Spleen (tissue), 11 donors: ENCODE data around the gene MIPEP. TPM values are rescaled to one million over a fixed set of nuclear protein-coding genes. Genes with fewer than 3 reads are reported as not detected.

Experiments used
- DNase-seq: peaks from one replicate; pipeline ENCODE4 v3.0.0-alpha.2; 2020
- H3K27ac ChIP-seq, 8 donors: fragments of 200-600 bp; sonication (generic) in 7 of 8; 1 replicate in 4 of 8; 2 replicates in 4 of 8; pipeline versions ENCODE4 v1.5.0 to v1.8.0; 2016 to 2021; ENCODE audit warnings: inconsistent platforms in 4 of 8, mild to moderate bottlenecking in 4 of 8, moderate library complexity in 1 of 8
- H3K27me3 ChIP-seq, 7 donors: fragments of 200-600 bp; sonication (generic) in 6 of 7; replicated peaks in 1 of 7; 1 replicate in 4 of 7; 2 replicates in 3 of 7; pipeline versions ENCODE4 v1.5.0 to v1.8.0; 2016 to 2021; ENCODE audit warnings: inconsistent platforms in 3 of 7, mild to moderate bottlenecking in 1 of 7
- H3K36me3 ChIP-seq, 6 donors: fragments of 200-600 bp; sonication (generic) in 5 of 6; 1 replicate in 4 of 6; 2 replicates in 2 of 6; pipeline versions ENCODE4 v1.5.0 to v1.8.0; 2016 to 2021; ENCODE audit warnings: inconsistent platforms in 2 of 6
- H3K4me1 ChIP-seq, 6 donors: fragments of 200-600 bp; sonication (generic) in 5 of 6; 1 replicate in 3 of 6; 2 replicates in 3 of 6; pipeline versions ENCODE4 v1.5.0 to v1.8.0; 2016 to 2021; ENCODE audit warnings: inconsistent platforms in 3 of 6
- H3K4me3 ChIP-seq, 8 donors: fragments of 200-600 bp; sonication (generic) in 7 of 8; 1 replicate in 4 of 8; 2 replicates in 4 of 8; pipeline versions ENCODE4 v1.5.0 to v1.8.0; 2016 to 2021; ENCODE audit warnings: inconsistent platforms in 4 of 8, mild to moderate bottlenecking in 4 of 8, moderate library complexity in 2 of 8
- H3K9me3 ChIP-seq, 8 donors: fragments of 200-600 bp; sonication (generic) in 7 of 8; 1 replicate in 4 of 8; 2 replicates in 4 of 8; pipeline versions ENCODE4 v1.5.0 to v1.8.0; 2016 to 2021; ENCODE audit warnings: inconsistent platforms in 4 of 8
- POLR2A ChIP-seq, 3 donors: fragments of 450-650 bp; IDR thresholded peaks; one replicate each; pipeline ENCODE4 v1.5.1; 2017; ENCODE audit warnings: antibody characterized with exemption in 3 of 3, mild to moderate bottlenecking in 1 of 3
- POLR2AphosphoS5 ChIP-seq, 3 donors: sonication (generic); formaldehyde crosslinking; IDR thresholded peaks; one replicate each; pipeline ENCODE4 v1.5.1; 2017; ENCODE audit warnings: antibody characterized with exemption in 3 of 3
- WGBS, 5 donors: extraction: QIAGEN DNeasy Blood & Tissue Kit in 3 of 5; methylation state at CpG; one replicate each; pipeline versions ENCODE4 v1.1.5 to v1.1.7; 2013 to 2018; 5-methylcytosine and 5-hydroxymethylcytosine counted together
- intact Hi-C: fragments of 100-400 bp; cut with DNase I; formaldehyde crosslinking; loops from one replicate; pipeline ENCODE4 v1.15.0; 2023; ENCODE audit warnings: low total_unique reads
- polyA plus RNA-seq, 3 donors: library from polyadenylated mRNA; stranded (reverse); fragments of 200-250 nt; gene quantifications; one replicate each; pipeline ENCODE4 v1.2.1, GENCODE V29; 2013
- total RNA-seq, 7 donors: library from RNA; depleted of rRNA in 3 of 7; stranded (reverse); fragments of >200 nt in 3 of 7; fragmentation: NEBNext Ultra II Directional in 4 of 7; extraction: Animal tissue kit (Norgen Biotek cat#: 25700) in 4 of 7; gene quantifications; one replicate each; pipeline versions ENCODE4 v1.1.0 to v1.2.1, GENCODE V29; 2016 to 2021
- TF ChIP-seq, protein P1 (sequence below), 11 experiments: fragments of 200-600 bp in 7 of 11; fragments of 450-650 bp in 4 of 11; sonication (generic) in 4 of 11; IDR thresholded peaks in 8 of 11; conservative IDR thresholded peaks in 3 of 11; 1 replicate in 7 of 11; 2 replicates in 4 of 11; pipeline versions ENCODE4 v1.4.0 to v1.8.0; 2016 to 2021; ENCODE audit warnings: antibody characterized with exemption in 11 of 11, inconsistent platforms in 4 of 11, mild to moderate bottlenecking in 1 of 11
- donor health status: healthy with polysubstance abuse.
- donor health status: DM: no; HTN: no; CAD: no; lungs with moderate emphysema.
- donor health status: DM: no; HTN: no; CAD: no.
- donor health status: Bipolar disorder and iron deficiency.
- donor health status: healthy.
- donor health status: DM: no; HTN: no; CAD: no.
- donor health status: DM: yes; HTN: yes; CAD: no.

Gene MIPEP
- total and polyA plus RNA-seq, 10 donors: 7.2 to 16.3 (median 10.8) TPM

DNA sequence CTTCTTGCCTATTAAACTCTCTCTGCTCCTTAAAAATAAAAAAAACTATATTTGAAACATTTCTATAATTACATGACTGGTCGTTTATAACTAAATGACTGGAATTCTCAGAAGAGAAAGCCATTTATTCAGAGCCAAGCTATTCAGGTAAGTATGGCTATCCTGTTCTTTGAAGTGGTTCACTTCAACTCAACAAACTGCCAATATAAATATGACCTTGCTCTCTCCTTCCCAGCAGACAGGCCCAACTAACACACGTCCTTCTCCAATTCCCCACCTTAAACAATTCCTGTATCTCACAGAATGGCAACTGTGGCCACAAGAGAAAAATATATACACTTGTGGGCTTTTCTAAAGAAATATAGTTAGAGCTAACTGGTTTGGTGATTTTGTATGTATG, 153.9 kb downstream of the MIPEP start:
- no peak overlapping the region for H3K27ac ChIP-seq

DNA sequence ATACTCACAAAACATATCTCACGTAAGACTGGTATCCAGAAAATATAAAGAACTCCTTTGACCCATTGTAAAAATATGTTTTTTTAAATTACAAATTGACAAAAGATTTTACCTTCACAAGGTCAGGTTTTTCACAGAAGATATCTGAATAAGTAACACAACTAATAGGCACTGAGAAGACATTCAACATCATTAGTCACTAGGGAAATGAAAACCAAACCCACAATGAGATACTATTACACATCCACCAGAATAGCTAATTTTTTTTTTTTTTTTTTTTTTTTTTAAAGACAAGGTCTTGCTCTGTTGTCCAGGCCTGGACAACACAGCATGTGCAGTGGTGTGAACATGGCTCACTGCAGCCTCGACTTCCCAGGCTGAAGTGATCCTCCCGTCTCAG, 157.5 kb downstream of the MIPEP start:
- Histone ChIP-seq H3K27me3 (no peaks in the 10 kb centered on the region), H3K4me1 (no peaks in the 10 kb centered on the region), H3K36me3 (peaks cover 0 to 32% (median 9%) of the 10 kb centered on the region in 6 donors), H3K9me3 (no peaks in the 10 kb centered on the region), H3K4me3 (no peak overlapping the region), H3K27ac (no peak overlapping the region)
- WGBS, 5 donors: 91 to 100% (median 96%) methylated on average over 2 to 3 of the region's 3 CpGs
- TF ChIP-seq, protein P1, sequence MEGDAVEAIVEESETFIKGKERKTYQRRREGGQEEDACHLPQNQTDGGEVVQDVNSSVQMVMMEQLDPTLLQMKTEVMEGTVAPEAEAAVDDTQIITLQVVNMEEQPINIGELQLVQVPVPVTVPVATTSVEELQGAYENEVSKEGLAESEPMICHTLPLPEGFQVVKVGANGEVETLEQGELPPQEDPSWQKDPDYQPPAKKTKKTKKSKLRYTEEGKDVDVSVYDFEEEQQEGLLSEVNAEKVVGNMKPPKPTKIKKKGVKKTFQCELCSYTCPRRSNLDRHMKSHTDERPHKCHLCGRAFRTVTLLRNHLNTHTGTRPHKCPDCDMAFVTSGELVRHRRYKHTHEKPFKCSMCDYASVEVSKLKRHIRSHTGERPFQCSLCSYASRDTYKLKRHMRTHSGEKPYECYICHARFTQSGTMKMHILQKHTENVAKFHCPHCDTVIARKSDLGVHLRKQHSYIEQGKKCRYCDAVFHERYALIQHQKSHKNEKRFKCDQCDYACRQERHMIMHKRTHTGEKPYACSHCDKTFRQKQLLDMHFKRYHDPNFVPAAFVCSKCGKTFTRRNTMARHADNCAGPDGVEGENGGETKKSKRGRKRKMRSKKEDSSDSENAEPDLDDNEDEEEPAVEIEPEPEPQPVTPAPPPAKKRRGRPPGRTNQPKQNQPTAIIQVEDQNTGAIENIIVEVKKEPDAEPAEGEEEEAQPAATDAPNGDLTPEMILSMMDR (IDR thresholded peaks at IDR 0.05 in 8 of 11, conservative IDR thresholded peaks at IDR 0.05 in 3 of 11): no peak
- no peak for TF ChIP-seq POLR2AphosphoS5 (IDR thresholded peaks at IDR 0.05)
- intact Hi-C loops: no loop called here
- DNase-seq: no peak

More for the DNA sequence above, 153.9 kb downstream of the MIPEP start:
- no peak for DNase-seq
- Histone ChIP-seq H3K4me3 (no peak overlapping the region), H3K27me3 (no peaks in the 10 kb centered on the region), H3K36me3 (peaks cover 0 to 12% (median 0%) of the 10 kb centered on the region in 6 donors), H3K9me3 (no peaks in the 10 kb centered on the region), H3K4me1 (no peaks in the 10 kb centered on the region)
- intact Hi-C loops: no loop called here
- TF ChIP-seq, protein P1 (IDR thresholded peaks at IDR 0.05 in 8 of 11, conservative IDR thresholded peaks at IDR 0.05 in 3 of 11): no peak
- TF ChIP-seq POLR2AphosphoS5 (IDR thresholded peaks at IDR 0.05) (no peak), POLR2A (IDR thresholded peaks at IDR 0.05) (no peak)
- WGBS, 5 donors: 63 to 76% (median 65%) methylated on average over 2 of the region's 2 CpGs

DNA sequence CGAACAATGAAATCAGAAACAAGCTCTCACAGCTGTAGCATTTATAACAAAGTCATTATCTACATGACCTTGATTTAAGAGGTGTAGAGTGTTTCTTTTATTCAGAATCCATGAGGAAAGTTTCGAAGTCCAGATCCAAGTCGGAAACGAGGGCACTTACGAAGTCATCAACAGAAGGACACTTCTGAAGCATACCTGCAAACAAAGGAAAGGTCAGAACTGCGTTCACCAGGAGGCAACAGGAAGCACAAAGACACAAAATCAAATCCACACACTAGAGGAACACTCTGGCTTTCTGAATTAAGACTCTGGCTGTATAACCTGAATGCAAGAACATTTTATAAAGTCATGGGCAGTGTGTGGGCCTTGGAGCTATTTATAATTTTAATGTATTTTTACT, 158.9 kb downstream of the MIPEP start:
- TF ChIP-seq, protein P1 (IDR thresholded peaks at IDR 0.05 in 8 of 11, conservative IDR thresholded peaks at IDR 0.05 in 3 of 11): no peak
- TF ChIP-seq POLR2AphosphoS5 (IDR thresholded peaks at IDR 0.05): no peak
- TF ChIP-seq POLR2A (IDR thresholded peaks at IDR 0.05): no peak
- Histone ChIP-seq H3K27me3 (no peaks in the 10 kb centered on the region), H3K36me3 (peaks cover 0 to 31% (median 9%) of the 10 kb centered on the region in 6 donors), H3K27ac (no peak overlapping the region), H3K4me3 (no peak overlapping the region), H3K9me3 (no peaks in the 10 kb centered on the region), H3K4me1 (no peaks in the 10 kb centered on the region)
- no peak for DNase-seq
- intact Hi-C loops: no loop called here
- WGBS, 5 donors: 63 to 87% (median 83%) methylated on average over 6 of the region's 6 CpGs

DNA sequence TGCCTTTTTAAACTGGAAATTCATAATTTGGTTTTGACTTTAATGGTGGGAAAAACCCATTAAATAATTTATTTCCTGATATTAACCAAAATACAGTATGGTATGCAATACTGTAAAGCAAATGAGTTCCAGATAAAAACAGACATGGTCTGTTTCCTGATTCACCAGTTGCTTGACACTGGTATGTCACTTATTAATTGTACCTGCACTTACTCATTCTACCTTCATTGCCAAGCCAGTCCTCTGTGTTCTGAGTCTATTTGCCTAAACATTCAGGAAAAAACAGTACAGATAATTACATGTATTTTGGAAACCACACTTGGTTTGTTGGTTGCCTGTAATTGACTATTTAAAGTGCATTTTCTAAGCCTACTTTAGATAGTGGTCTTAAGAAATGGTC, 159.7 kb downstream of the MIPEP start:
- intact Hi-C loops: no loop called here

More for the DNA sequence above, 159.7 kb downstream of the MIPEP start:
- H3K9me3 ChIP-seq: no peaks in the 10 kb centered on the region
- peaks cover 0 to 31% (median 9%) of the 10 kb centered on the region in 6 donors for H3K36me3 ChIP-seq
- no peaks in the 10 kb centered on the region for H3K27me3 ChIP-seq
- H3K4me1 ChIP-seq: no peaks in the 10 kb centered on the region
- H3K4me3 ChIP-seq: no peak overlapping the region
- H3K27ac ChIP-seq: no peak overlapping the region
- TF ChIP-seq POLR2AphosphoS5 (IDR thresholded peaks at IDR 0.05): no peak
- TF ChIP-seq, protein P1 (IDR thresholded peaks at IDR 0.05 in 8 of 11, conservative IDR thresholded peaks at IDR 0.05 in 3 of 11): no peak
- no peak for TF ChIP-seq POLR2A (IDR thresholded peaks at IDR 0.05)
- no peak for DNase-seq
